Stomach (tissue), 9 donors: ENCODE results near the gene ELL2. TPM values are rescaled to one million over a fixed set of nuclear protein-coding genes. Genes with fewer than 3 reads are reported as not detected.
A peak's percentile ranks its signal among the peaks of the same experiment; 100 is the strongest.

Experiments
- DNase-seq, 2 donors: peaks; one replicate each; pipeline versions ENCODE4 v3.0.0 to v3.0.0-alpha.2; 2013 to 2019
- H3K27ac ChIP-seq, 5 donors: fragments of 200-600 bp in 4 of 5; sonication (generic) in 4 of 5; one replicate each; pipeline ENCODE4 v1.5.1; 2013 to 2019; ENCODE audit warnings: mild to moderate bottlenecking in 1 of 5, moderate library complexity in 1 of 5
- H3K27me3 ChIP-seq, 3 donors: fragments of 200-600 bp; sonication (generic); one replicate each; pipeline ENCODE4 v1.5.1; 2017 to 2019; ENCODE audit warnings: mixed run types in 1 of 3
- H3K36me3 ChIP-seq, 4 donors: fragments of 200-600 bp; sonication (generic); 1 replicate in 3 of 4; 2 replicates in 1 of 4; pipeline ENCODE4 v1.5.1; 2016 to 2019
- H3K4me1 ChIP-seq, 4 donors: fragments of 200-600 bp; sonication (generic); one replicate each; pipeline ENCODE4 v1.5.1; 2016 to 2019
- H3K4me3 ChIP-seq, 4 donors: fragments of 200-600 bp; sonication (generic) in 3 of 4; one replicate each; pipeline ENCODE4 v1.5.1; 2016 to 2019; ENCODE audit warnings: mild to moderate bottlenecking in 1 of 4
- H3K9me3 ChIP-seq, 4 donors: fragments of 200-600 bp; sonication (generic); one replicate each; pipeline ENCODE4 v1.5.1; 2016 to 2019
- CTCF ChIP-seq, 7 experiments: fragments of 450-650 bp in 4 of 7; fragments of 200-600 bp in 3 of 7; sonication (generic) in 3 of 7; IDR thresholded peaks; one replicate each; pipeline ENCODE4 v1.5.1; 2016 to 2019; ENCODE audit warnings: antibody characterized with exemption in 7 of 7, control low read depth in 2 of 7, mild to moderate bottlenecking in 1 of 7
- EP300 ChIP-seq: sonication (generic); formaldehyde crosslinking; IDR thresholded peaks from one replicate; pipeline ENCODE4 v1.6.1; 2017; ENCODE audit warnings: antibody characterized with exemption
- POLR2A ChIP-seq, 4 donors: fragments of 450-650 bp; IDR thresholded peaks; one replicate each; pipeline ENCODE4 v1.6.1; 2016; ENCODE audit warnings: antibody characterized with exemption in 4 of 4, control low read depth in 2 of 4, mild to moderate bottlenecking in 1 of 4, moderate library complexity in 1 of 4
- POLR2AphosphoS5 ChIP-seq, 3 donors: sonication (generic); formaldehyde crosslinking; IDR thresholded peaks; one replicate each; pipeline ENCODE4 v1.6.1; 2016; ENCODE audit warnings: antibody characterized with exemption in 3 of 3
- WGBS, 5 donors: extraction: QIAGEN DNeasy Blood & Tissue Kit in 3 of 5; methylation state at CpG; one replicate each; pipeline versions ENCODE4 v1.1.5 to v1.1.7; 2013 to 2018; 5-methylcytosine and 5-hydroxymethylcytosine counted together
- intact Hi-C: fragments of 100-400 bp; cut with DNase I; formaldehyde crosslinking; loops from one replicate; pipeline ENCODE4 v1.15.1; 2023; ENCODE audit warnings: low total_unique reads
- polyA plus RNA-seq, 3 donors: library from polyadenylated mRNA; stranded (reverse); fragments of 200-250 nt; gene quantifications; one replicate each; pipeline ENCODE4 v1.2.3, GENCODE V29; 2013
- total RNA-seq, 5 donors: library from RNA; depleted of rRNA; stranded (reverse); fragments of >200 nt; gene quantifications; one replicate each; pipeline versions ENCODE4 v1.1.0 to v1.2.3, GENCODE V29; 2014 to 2016
- donor health status: healthy with polysubstance abuse.
- donor health status: Bipolar disorder and iron deficiency.
- donor health status: healthy.

The ELL2 gene
- total and polyA plus RNA-seq, 8 donors: 24.7 to 279 (median 98.0) TPM

- no peak for DNase-seq
- intact Hi-C loops: no loop called here
- Histone ChIP-seq H3K4me1 (peaks cover 0 to 4% (median 0%) of the 10 kb centered on the region in 4 donors), H3K27me3 (no peaks in the 10 kb centered on the region), H3K9me3 (no peaks in the 10 kb centered on the region), H3K36me3 (no peaks in the 10 kb centered on the region), H3K4me3 (no peak overlapping the region), H3K27ac (peak overlapping the region in 2 of 5 donors; percentile 27 to 56)
- TF ChIP-seq POLR2A (IDR thresholded peaks at IDR 0.05): no peak
- TF ChIP-seq CTCF (IDR thresholded peaks at IDR 0.05): no peak
- TF ChIP-seq POLR2AphosphoS5 (IDR thresholded peaks at IDR 0.05): no peak
- no peak for TF ChIP-seq EP300
- WGBS, 5 donors: 91 to 95% (median 94%) methylated on average over 3 of the region's 3 CpGs
Measured at GRCh38 chr5:96006291-96006690, 44.6 kb upstream of the ELL2 start.

GRCh38 chr5:96004754-96005153, 43.1 kb upstream of the ELL2 start:
- H3K27me3 ChIP-seq: no peaks in the 10 kb centered on the region
- DNase-seq: no peak
- no peak for TF ChIP-seq EP300
- TF ChIP-seq CTCF (IDR thresholded peaks at IDR 0.05): no peak
- no peak for TF ChIP-seq POLR2AphosphoS5 (IDR thresholded peaks at IDR 0.05)
- TF ChIP-seq POLR2A (IDR thresholded peaks at IDR 0.05): no peak
- H3K9me3 ChIP-seq: no peaks in the 10 kb centered on the region
- no peak overlapping the region for H3K27ac ChIP-seq
- intact Hi-C loops: no loop called here
- H3K4me3 ChIP-seq: no peak overlapping the region
- 81 to 100% (median 87%) methylated on average over 1 of the region's 1 CpG for WGBS, 5 donors
- peaks cover 0 to 10% (median 2%) of the 10 kb centered on the region in 4 donors for H3K4me1 ChIP-seq
- H3K36me3 ChIP-seq: no peaks in the 10 kb centered on the region

GRCh38 chr5:96004087-96004486, 42.4 kb upstream of the ELL2 start:
- Histone ChIP-seq H3K36me3 (no peaks in the 10 kb centered on the region), H3K27me3 (no peaks in the 10 kb centered on the region), H3K27ac (no peak overlapping the region), H3K4me1 (peaks cover 0 to 10% (median 2%) of the 10 kb centered on the region in 4 donors), H3K4me3 (no peak overlapping the region), H3K9me3 (no peaks in the 10 kb centered on the region)
- DNase-seq: no peak
- TF ChIP-seq CTCF (IDR thresholded peaks at IDR 0.05) (no peak), POLR2AphosphoS5 (IDR thresholded peaks at IDR 0.05) (no peak), POLR2A (IDR thresholded peaks at IDR 0.05) (no peak), EP300 (no peak)
- intact Hi-C loops: no loop called here

GRCh38 chr5:96001262-96001661, 39.6 kb upstream of the ELL2 start:
- Histone ChIP-seq H3K4me1 (peaks cover 0 to 11% (median 5%) of the 10 kb centered on the region in 4 donors), H3K27me3 (no peaks in the 10 kb centered on the region), H3K27ac (peak overlapping the region in 1 of 5 donors; percentile 13), H3K9me3 (no peaks in the 10 kb centered on the region), H3K36me3 (no peaks in the 10 kb centered on the region), H3K4me3 (no peak overlapping the region)
- DNase-seq: no peak
- TF ChIP-seq CTCF (IDR thresholded peaks at IDR 0.05): no peak
- no peak for TF ChIP-seq POLR2AphosphoS5 (IDR thresholded peaks at IDR 0.05)
- TF ChIP-seq EP300: no peak
- no peak for TF ChIP-seq POLR2A (IDR thresholded peaks at IDR 0.05)
- intact Hi-C loops: no loop called here
